Measurements from ENCODE around the gene CYTH4.
A peak's percentile ranks its signal among the peaks of the same experiment; 100 is the strongest.
"Not testable (repeated sequence)": the region's sequence is repeated elsewhere in the genome, so short reads cannot be mapped to it uniquely, and the experiment has no call there.

Gene CYTH4

GRCh38 chr22:37251836-37252235 is 30.5 kb upstream of the CYTH4 start:
- not testable (repeated sequence) for DNase-seq

- DNase-seq = no peak
Observed at GRCh38 chr22:37253126-37253660, 29.1 kb upstream of the CYTH4 start.

- DNase-seq = no peak
Observed at GRCh38 chr22:37254209-37254866, 28.0 kb upstream of the CYTH4 start.

GRCh38 chr22:37254867-37255233 is 27.5 kb upstream of the CYTH4 start:
- DNase-seq = no peak

- no peak for DNase-seq
Observed at GRCh38 chr22:37255558-37256006, 26.7 kb upstream of the CYTH4 start.

GRCh38 chr22:37256075-37256726 is 26.1 kb upstream of the CYTH4 start:
- no peak for DNase-seq

- no peak for DNase-seq
Observed at GRCh38 chr22:37258005-37258752, 24.1 kb upstream of the CYTH4 start.

GRCh38 chr22:37258753-37259401 is 23.4 kb upstream of the CYTH4 start:
- no peak for DNase-seq

GRCh38 chr22:37259540-37260029 is 22.7 kb upstream of the CYTH4 start:
- DNase-seq = no peak

GRCh38 chr22:37260155-37260795 is 22.0 kb upstream of the CYTH4 start:
- no peak for DNase-seq

- DNase-seq = peak; percentile 53
Observed at GRCh38 chr22:37260901-37261336, 21.4 kb upstream of the CYTH4 start.

- no peak for DNase-seq
Observed at GRCh38 chr22:37262346-37262745, 20.0 kb upstream of the CYTH4 start.

GRCh38 chr22:37263966-37264887 is 18.1 kb upstream of the CYTH4 start:
- DNase-seq = no peak

- DNase-seq = no peak
Observed at GRCh38 chr22:37266581-37267134, 15.7 kb upstream of the CYTH4 start.

GRCh38 chr22:37267135-37267587 is 15.1 kb upstream of the CYTH4 start:
- DNase-seq = peak; percentile 57

- DNase-seq = no peak
Observed at GRCh38 chr22:37267661-37268413, 14.5 kb upstream of the CYTH4 start.

- DNase-seq = no peak
Observed at GRCh38 chr22:37269936-37270678, 12.2 kb upstream of the CYTH4 start.

GRCh38 chr22:37270928-37271650 is 11.2 kb upstream of the CYTH4 start:
- no peak for DNase-seq
